ENCODE data around the gene PRM3. TPM values are rescaled to one million over a fixed set of nuclear protein-coding genes. Genes with fewer than 3 reads are reported as not detected.

Gene PRM3
- total and polyA plus RNA-seq, 2 of the 8 experiments (the other 6 are each of a cell fraction or from before 2014, with no cell fraction given): not detected

DNA sequence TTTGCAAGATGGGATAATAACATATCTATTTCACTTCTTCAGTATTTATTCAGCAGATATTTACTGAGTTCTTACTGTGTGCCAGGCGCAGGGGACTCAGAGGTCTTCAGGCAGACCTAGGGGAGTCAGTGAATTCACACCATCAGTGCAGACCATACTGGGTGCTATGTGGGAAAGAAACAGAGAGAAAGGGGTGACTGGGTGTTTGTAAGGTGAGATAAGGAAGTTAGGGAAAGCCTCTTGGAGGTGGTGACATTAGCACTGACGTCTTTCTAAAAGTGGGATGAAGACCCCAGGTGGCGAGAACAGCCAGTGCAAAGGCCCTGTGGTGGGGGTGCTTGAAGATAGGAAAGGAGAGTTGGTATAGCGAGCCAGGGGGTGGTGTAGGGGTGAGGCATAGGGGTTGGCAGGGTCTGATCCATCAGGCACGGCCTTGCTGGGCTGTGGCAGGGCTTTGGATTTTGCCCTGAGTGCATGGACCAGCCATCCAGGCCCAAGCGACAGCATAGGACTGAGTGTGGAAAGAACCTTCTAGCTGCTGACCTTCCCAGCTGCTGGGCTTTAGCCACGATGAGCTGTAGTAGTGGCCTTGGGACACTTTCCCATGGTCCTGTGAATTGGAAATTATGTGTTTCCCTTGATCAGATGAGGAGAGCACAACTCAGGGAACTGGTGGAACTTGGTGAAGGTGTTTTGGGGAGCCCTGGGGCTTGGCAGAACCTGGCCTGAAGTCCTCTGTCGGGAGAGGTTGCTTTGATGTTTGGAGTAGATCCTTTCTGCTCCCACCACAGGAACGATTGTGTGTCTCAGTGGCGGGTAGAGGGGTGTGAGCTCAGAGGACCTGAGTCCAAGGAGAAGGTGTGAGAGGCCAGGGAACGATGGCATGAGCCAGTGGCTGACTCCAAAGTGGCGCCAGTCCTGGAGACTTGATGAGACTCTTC, 13.5 kb downstream of the PRM3 start:
- no peak overlapping the region for H3K18ac ChIP-seq (ENCODE audit: extremely low read depth, low read length)
- 93% methylated on average over 12 of the region's 12 CpGs; no CpG with 5 or more reads in 1 of the 2 experiments for WGBS, 2 experiments (ENCODE audit: extremely low coverage in 1 of 2, insufficient coverage in 1 of 2, insufficient read length in 1 of 2, insufficient replicate concordance in 2 of 2, low coverage in 1 of 2, low lambda C conversion rate in 2 of 2, missing lambda C conversion rate in 1 of 2)
- POLR2A ChIA-PET (ENCODE audit: partially characterized antibody): interaction anchor here (0.6 to 2.4 kb wide), 6 partner anchors 9 to 109 kb away, joined by 3 to 6 read pairs (median 3); no protein-coding TSS in a partner anchor
- H3K27me3 ChIP-seq (replicated peaks in 1 of 4; ENCODE audit: control insufficient read depth in 3 of 4, extremely low read depth in 1 of 4, insufficient read depth in 3 of 4, low read length in 3 of 4): no peaks in the 10 kb centered on the region; a peak in 1 of 7 replicates
- H3K36me3 ChIP-seq (ENCODE audit: control insufficient read depth in 2 of 4, insufficient read depth in 4 of 4, low read length in 3 of 4): 0 out of 8 replicates have a peak, but pooled peaks cover 0 to under 1% (median 0%) of the 10 kb centered on the region in 4 experiments
- H4K91ac ChIP-seq (replicated peaks; ENCODE audit: insufficient read length, low read length): no peak overlapping the region
- no peak overlapping the region for H2BK15ac ChIP-seq (ENCODE audit: low read length)
- no peak overlapping the region for H2BK120ac ChIP-seq (replicated peaks; ENCODE audit: low read depth, low read length)
- no peak overlapping the region for H4K8ac ChIP-seq (ENCODE audit: extremely low read depth, insufficient read depth, low read length)
- H2BK5ac ChIP-seq (ENCODE audit: low read depth, low read length): no peak overlapping the region
- peak overlapping the region; percentile 47; the same call in 1 of the 2 replicates for H2AK5ac ChIP-seq (ENCODE audit: low read depth, low read length)
- no peak overlapping the region for H3K4ac ChIP-seq (replicated peaks; ENCODE audit: insufficient read length, low read depth, low read length)
- H4K20me1 ChIP-seq (replicated peaks in 1 of 2; ENCODE audit: control insufficient read depth in 1 of 2, insufficient read depth in 2 of 2, low read length in 2 of 2): peaks cover 0 to 2% of the 10 kb centered on the region in 2 experiments
- no peak for DNase-seq (ENCODE audit: low read depth in 1 of 2, low spot score in 2 of 2)
- peak overlapping the region; percentile 53; the same call in 1 of the 2 replicates for H2BK12ac ChIP-seq (ENCODE audit: low read depth, low read length)
- H3K79me1 ChIP-seq (ENCODE audit: low read depth, low read length): no peaks in the 10 kb centered on the region
- no peak overlapping the region for H3K23ac ChIP-seq (ENCODE audit: insufficient read length)
- H4K5ac ChIP-seq (ENCODE audit: insufficient read length, low read depth, low read length): no peak overlapping the region
- H3K9ac ChIP-seq (replicated peaks in 1 of 4; ENCODE audit: extremely low read depth in 1 of 4, low read depth in 3 of 4, low read length in 3 of 4): no peak overlapping the region
- H3K79me2 ChIP-seq (ENCODE audit: control insufficient read depth in 1 of 2, insufficient read depth in 2 of 2, low read length in 2 of 2): peaks cover 0 to 6% of the 10 kb centered on the region in 2 experiments; a peak in 1 of 4 replicates
- no peak for FAIRE-seq
- no peaks in the 10 kb centered on the region for H3K9me3 ChIP-seq (ENCODE audit: insufficient read depth in 2 of 2, low read depth in 1 of 2, low read length in 1 of 2)
- no peak overlapping the region for H3K4me3 ChIP-seq (ENCODE audit: extremely low read depth in 1 of 4, insufficient read depth in 2 of 4, low read depth in 3 of 4, low read length in 4 of 4)
- CTCF ChIA-PET (ENCODE audit: partially characterized antibody): interaction anchor here (0.7 to 6.8 kb wide), 16 partner anchors 11 to 131 kb away, joined by 3 to 79 read pairs (median 5); partner anchors contain the start of genes PRM3 and TNP2
- no peak overlapping the region for H3K27ac ChIP-seq (ENCODE audit: low read depth, low read length)
- no peak overlapping the region for H2AFZ ChIP-seq (ENCODE audit: low read length)
- no peak overlapping the region for H2BK20ac ChIP-seq (ENCODE audit: low read length)
- no peak overlapping the region for H3K56ac ChIP-seq (replicated peaks; ENCODE audit: insufficient read length, low read depth, low read length)
- H3K14ac ChIP-seq (ENCODE audit: insufficient read length): no peak overlapping the region
- H3K23me2 ChIP-seq (ENCODE audit: low read depth, low read length): peaks cover 9% of the 10 kb centered on the region
- no peak overlapping the region for H3K4me2 ChIP-seq (ENCODE audit: insufficient read depth in 1 of 2, low read depth in 2 of 2, low read length in 2 of 2)
- H3K4me1 ChIP-seq (replicated peaks in 1 of 4; ENCODE audit: control insufficient read depth in 3 of 4, insufficient read depth in 4 of 4, low read length in 3 of 4): peaks cover 0 to 8% (median 1%) of the 10 kb centered on the region in 4 experiments; a peak in 4 of 7 replicates
- no peak for TF ChIP-seq KDM5A (IDR thresholded peaks at IDR 0.05; ENCODE audit: low read length)
- TF ChIP-seq KDM1A (IDR thresholded peaks at IDR 0.05; ENCODE audit: borderline replicate concordance, low read length): peak; percentile 80; the same call in 1 of the 2 replicates
- TF ChIP-seq EP300 (IDR thresholded peaks at IDR 0.05; ENCODE audit: borderline replicate concordance in 1 of 2, low read depth in 2 of 2, low read length in 2 of 2): no peak
- TF ChIP-seq SP1 (IDR thresholded peaks at IDR 0.05; ENCODE audit: low read depth, low read length): no peak
- TF ChIP-seq BRCA1 (IDR thresholded peaks at IDR 0.05; ENCODE audit: low read depth, low read length): no peak
- TF ChIP-seq EZH2 (IDR thresholded peaks at IDR 0.05; ENCODE audit: low read depth, low read length, severe bottlenecking): no peak
